Mesodermal cell (in vitro differentiated cells): ENCODE results near the gene FHDC1.

Experiments used
- H3K27ac ChIP-seq: 2 replicates; pipeline ENCODE4 v1.7.0; 2013; ENCODE audit warnings: mild to moderate bottlenecking, low read depth, low read length, moderate library complexity; ENCODE audit not compliant: severe bottlenecking
- H3K36me3 ChIP-seq: 2 replicates; pipeline ENCODE4 v1.7.1; 2013; ENCODE audit warnings: mild to moderate bottlenecking, low read length, moderate library complexity; ENCODE audit not compliant: control insufficient read depth, insufficient read depth
- H3K4me1 ChIP-seq: one replicate; pipeline ENCODE4 v1.7.1; 2013; ENCODE audit warnings: mild to moderate bottlenecking, low read length; ENCODE audit not compliant: insufficient read depth, control insufficient read depth, poor library complexity, severe bottlenecking
- H3K4me3 ChIP-seq: 2 replicates; pipeline ENCODE4 v1.7.0; 2013; ENCODE audit warnings: low read length, control low read depth, mild to moderate bottlenecking; ENCODE audit not compliant: insufficient read depth, poor library complexity, severe bottlenecking; ENCODE audit errors: extremely low read depth
- H3K9me3 ChIP-seq: 2 replicates; pipeline ENCODE4 v1.7.1; 2013; ENCODE audit warnings: mild to moderate bottlenecking, low read length, moderate library complexity; ENCODE audit not compliant: control insufficient read depth
- WGBS, 2 experiments: methylation state at CpG; one replicate each; pipeline ENCODE4 v1.1.5; 2013; ENCODE audit warnings: missing lambda C conversion rate in 2 of 2; ENCODE audit not compliant: insufficient coverage in 2 of 2; 5-methylcytosine and 5-hydroxymethylcytosine counted together

The FHDC1 gene

DNA sequence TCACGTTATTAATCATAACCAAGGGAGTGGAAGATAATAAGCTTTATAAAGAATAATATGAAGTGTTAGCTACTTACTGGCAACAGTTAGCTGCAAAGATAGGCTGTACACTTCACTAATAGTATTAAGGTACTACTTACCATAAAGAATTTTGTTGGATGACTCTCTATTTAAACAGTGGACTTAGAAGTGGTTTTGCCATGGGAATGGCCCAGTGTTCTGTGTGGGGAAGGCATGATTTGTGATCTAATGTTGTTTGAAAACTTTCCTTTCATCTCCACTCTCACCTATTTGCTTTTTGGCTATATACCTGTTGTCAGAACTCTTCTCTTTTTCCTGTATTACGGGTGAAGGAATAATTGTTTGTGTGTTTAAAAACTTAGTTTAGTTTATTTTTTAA, 23.0 kb downstream of the FHDC1 start:
- Histone ChIP-seq H3K4me1 (peaks cover 11% of the 10 kb centered on the region), H3K9me3 (no peaks in the 10 kb centered on the region), H3K36me3 (no peaks in the 10 kb centered on the region), H3K4me3 (no peak overlapping the region), H3K27ac (no peak overlapping the region)
- no CpG with 5 or more reads among the region's 2 CpGs for WGBS, 2 experiments

DNA sequence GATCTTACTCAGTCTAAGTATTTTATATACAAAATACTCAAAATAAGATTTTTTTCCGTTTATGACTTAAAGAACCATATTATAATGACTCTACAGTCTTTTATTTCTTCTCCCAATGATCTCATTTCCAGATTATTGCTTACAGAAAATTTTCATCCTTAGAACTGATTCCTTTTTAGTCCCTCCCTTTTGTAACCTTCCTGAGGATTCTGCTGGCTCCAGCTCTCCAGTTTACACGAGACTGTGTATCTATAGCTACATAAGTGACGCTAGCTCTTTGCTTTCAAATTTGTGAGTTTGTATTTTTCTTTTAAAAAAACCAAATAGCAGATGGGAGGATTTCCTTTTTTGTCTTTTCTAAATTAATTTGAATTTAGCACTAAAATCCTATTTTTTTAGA, 24.0 kb downstream of the FHDC1 start:
- H3K4me3 ChIP-seq: no peak overlapping the region
- H3K27ac ChIP-seq: no peak overlapping the region
- no peaks in the 10 kb centered on the region for H3K36me3 ChIP-seq
- no peaks in the 10 kb centered on the region for H3K9me3 ChIP-seq
- 89% methylated on average over 1 of the region's 3 CpGs; no CpG with 5 or more reads in 1 of the 2 experiments for WGBS, 2 experiments
- peaks cover 11% of the 10 kb centered on the region for H3K4me1 ChIP-seq

DNA sequence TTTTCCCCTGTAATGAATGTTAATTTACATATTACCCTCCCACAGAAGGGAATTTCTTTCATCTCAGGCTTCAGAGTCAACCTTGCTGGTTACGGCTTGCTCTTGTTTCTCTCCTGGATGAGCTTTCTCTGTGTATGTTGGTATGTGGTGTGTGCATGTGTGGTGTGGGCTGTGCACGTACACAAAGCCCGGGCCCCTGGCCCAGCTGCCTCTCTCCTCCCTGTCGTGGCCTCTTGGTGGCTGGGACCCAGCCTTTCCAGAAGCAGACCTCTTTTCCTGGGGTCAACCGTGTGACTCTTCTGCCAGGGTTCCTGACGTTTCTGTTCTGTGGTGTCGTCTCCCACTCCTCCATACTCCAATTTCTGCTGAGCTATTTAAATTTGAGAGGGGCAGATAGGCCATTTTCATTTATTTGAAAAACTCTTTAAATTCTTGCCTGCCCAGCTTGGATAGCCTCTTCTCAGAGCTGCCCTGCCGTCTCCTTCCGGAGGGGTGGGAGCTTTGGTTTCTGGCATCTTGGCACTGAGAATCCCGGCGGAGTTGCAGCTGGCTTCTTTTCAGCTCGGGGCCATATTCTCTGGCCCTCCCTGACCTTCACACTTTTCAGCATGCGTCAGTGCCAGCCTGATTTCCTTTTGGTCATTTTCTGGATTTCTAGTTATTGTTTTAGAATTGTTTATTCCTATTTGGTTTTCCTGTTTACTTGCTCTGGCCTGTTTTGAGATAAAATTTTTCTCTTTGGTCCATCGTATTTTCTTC, 25.1 kb downstream of the FHDC1 start:
- peaks cover 10% of the 10 kb centered on the region for H3K4me1 ChIP-seq
- no peak overlapping the region for H3K27ac ChIP-seq
- no peak overlapping the region for H3K4me3 ChIP-seq
- WGBS, 2 experiments: 65 to 86% methylated on average over 7 to 8 of the region's 14 CpGs
- no peaks in the 10 kb centered on the region for H3K9me3 ChIP-seq
- no peaks in the 10 kb centered on the region for H3K36me3 ChIP-seq

DNA sequence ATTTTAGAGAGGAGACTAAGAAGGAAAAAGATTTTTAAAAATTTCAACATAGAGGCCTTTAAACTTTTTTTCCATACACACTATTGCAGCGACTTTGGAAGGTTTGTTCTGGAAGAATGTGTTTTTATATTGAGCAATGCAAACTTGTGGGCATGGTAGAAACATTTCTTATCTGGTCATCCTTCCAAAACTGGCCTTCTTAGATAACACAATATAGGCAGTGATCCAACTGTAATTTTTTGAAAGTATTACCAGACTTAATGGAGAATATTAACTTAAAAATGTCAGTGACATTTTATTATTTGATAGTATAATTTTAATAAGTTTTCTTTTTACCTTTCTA, 25.6 kb downstream of the FHDC1 start:
- Histone ChIP-seq H3K9me3 (no peaks in the 10 kb centered on the region), H3K27ac (no peak overlapping the region), H3K4me1 (peaks cover 4% of the 10 kb centered on the region), H3K4me3 (no peak overlapping the region), H3K36me3 (no peaks in the 10 kb centered on the region)
- no CpG with 5 or more reads among the region's 1 CpG for WGBS, 2 experiments

DNA sequence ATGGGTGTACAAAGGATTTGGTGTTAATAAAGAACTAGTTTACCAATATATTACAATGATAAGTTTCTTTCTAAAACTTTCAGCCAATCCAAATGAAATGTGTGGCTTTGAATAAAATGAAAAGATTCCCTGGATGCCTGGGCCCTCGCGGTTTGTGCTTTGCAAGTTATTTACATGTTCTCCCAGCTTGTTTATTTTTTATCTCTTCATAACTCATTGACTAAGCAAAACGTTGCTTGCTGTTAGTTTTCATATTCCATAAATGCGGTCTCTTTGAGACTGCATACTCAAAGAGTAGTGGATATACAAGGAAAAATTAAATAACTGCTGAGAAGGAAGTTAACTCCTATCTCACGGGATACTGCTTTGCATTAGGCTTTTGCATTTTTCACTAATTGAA, 26.0 kb downstream of the FHDC1 start:
- 80 to 100% methylated on average over 2 of the region's 5 CpGs for WGBS, 2 experiments
- H3K27ac ChIP-seq: no peak overlapping the region
- H3K4me3 ChIP-seq: no peak overlapping the region
- no peaks in the 10 kb centered on the region for H3K36me3 ChIP-seq
- H3K9me3 ChIP-seq: no peaks in the 10 kb centered on the region
- H3K4me1 ChIP-seq: peaks cover under 1% of the 10 kb centered on the region

DNA sequence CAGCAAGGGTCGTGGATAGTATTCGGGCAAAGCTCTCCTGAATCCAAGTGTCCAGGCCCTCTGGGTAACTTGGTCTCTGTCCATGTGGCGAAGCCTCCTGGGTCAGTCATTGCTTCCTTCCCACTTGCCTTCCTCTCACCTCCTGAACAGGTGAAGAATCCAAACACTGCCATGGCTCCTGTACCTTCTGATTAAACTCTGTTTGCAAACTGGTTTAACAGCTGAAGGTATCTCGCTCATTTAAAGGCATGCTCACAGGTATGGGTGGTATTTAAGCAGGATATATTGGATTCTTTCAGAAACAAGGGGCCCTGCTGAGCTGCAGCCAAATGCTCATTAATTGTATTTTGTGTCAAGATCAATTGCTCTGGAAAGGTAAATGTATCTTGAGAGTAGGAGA, 28.2 kb downstream of the FHDC1 start:
- Histone ChIP-seq H3K36me3 (no peaks in the 10 kb centered on the region), H3K4me3 (no peak overlapping the region), H3K9me3 (no peaks in the 10 kb centered on the region), H3K27ac (no peak overlapping the region), H3K4me1 (peaks cover under 1% of the 10 kb centered on the region)
- WGBS, 2 experiments: 87 to 100% methylated on average over 3 to 4 of the region's 4 CpGs

DNA sequence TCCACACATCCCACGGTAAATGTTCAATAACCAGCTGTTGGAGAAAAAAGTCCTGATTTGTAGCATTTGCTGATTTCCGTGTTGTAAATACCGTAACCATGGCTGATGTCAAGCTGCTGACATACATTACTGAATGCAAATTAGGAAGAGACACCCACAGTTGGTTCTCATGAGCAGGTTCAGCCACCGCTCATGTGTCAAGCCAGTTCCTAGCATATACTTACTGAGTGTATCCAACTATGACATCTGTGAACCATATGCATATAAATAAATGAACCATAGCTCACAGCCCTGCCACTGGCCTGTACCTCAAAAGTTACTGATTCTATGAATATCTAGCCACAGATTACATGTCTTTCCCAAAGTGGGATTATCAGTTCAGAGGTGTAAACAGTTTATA, 29.5 kb downstream of the FHDC1 start:
- no peaks in the 10 kb centered on the region for H3K36me3 ChIP-seq
- no peak overlapping the region for H3K27ac ChIP-seq
- no peaks in the 10 kb centered on the region for H3K9me3 ChIP-seq
- WGBS, 2 experiments: 97 to 100% methylated on average over 3 to 4 of the region's 4 CpGs
- no peak overlapping the region for H3K4me3 ChIP-seq
- peaks cover 3% of the 10 kb centered on the region for H3K4me1 ChIP-seq

DNA sequence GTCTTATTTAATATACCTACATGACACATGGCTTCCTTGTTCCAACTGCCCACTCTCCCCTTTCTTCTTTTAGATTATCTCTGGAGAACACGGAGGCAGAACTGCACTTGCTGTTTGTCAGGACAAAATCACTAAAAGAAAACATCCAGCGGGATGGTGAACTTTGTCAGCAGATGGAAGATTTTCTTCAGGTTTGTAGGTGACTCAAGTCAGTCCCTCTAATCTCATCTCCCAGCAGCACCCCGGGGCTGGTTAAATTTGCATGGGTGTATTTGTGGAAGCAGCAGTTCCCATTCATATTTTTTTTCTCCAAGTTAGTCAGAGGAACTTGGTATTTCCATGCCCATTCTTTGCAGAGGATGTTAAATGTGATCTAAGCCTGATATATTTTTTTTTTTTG, 31.8 kb downstream of the FHDC1 start:
- Histone ChIP-seq H3K4me3 (no peak overlapping the region), H3K36me3 (no peaks in the 10 kb centered on the region), H3K9me3 (no peaks in the 10 kb centered on the region), H3K27ac (no peak overlapping the region), H3K4me1 (peaks cover 7% of the 10 kb centered on the region)
- 100% methylated on average over 1 of the region's 3 CpGs; no CpG with 5 or more reads in 1 of the 2 experiments for WGBS, 2 experiments

DNA sequence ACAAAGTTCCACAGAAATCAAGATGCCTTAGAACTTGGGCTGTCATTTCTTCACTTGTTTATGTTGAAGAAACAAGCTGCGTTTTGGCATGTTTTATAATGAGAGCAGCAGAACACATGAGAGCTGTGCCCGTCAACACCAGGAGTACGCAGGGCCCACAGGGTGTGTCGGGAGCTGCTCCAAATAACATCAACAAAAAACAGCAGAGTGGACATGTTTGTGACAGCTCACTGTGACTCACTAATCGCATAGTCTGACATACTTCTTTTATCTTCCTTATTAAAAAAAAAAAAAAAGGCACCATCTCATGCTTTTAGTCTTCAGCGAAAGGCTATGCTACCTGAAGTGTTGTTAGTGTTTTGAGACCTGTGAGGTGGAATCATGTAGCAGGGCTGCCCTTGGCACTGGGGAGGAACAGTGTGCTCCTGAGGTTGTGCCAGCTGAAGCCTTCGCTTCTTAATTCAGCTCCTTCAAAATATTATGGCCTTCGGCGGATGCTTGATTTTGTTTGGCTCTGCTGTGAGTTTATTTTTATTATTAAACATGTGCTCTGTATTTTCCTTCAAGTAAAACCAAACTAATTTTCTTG, 32.8 kb downstream of the FHDC1 start:
- H3K4me3 ChIP-seq: no peak overlapping the region
- no peaks in the 10 kb centered on the region for H3K9me3 ChIP-seq
- H3K4me1 ChIP-seq: peaks cover 17% of the 10 kb centered on the region
- no peaks in the 10 kb centered on the region for H3K36me3 ChIP-seq
- WGBS, 2 experiments: 95 to 99% methylated on average over 4 to 5 of the region's 9 CpGs
- H3K27ac ChIP-seq: no peak overlapping the region

DNA sequence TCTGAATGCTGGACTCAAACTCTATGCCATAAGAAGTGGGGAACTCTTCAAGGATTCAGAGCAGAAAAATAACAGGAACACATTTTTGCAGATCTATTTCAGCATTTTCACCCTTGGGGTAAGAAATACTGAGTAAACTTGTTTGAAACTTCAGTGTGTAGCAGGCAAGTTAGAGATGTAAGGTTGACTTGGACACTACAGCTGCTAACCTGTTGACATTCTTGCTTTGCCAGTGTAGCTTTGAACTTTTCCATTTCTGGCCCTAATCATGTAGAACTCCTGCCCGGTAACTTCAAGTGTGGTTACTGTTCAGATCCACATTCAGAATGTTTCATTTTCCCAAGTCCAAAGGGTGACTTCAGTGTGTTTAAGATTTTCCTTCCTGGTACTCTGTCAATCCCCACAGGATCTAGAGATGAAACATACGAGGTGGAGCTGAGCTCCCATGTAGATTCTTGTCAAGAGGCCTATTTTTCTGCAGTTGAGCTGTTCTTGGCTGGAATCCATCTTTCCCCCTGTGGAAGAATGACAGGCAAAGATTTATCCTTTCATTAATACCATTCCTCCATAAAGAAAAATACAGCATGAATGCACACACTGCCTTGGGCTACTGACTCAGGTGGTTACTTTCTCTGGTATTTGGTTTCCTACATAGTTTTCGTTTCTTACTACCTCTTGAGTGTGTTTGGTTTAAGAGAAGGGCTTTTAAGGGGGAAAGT, 34.1 kb downstream of the FHDC1 start:
- peaks cover 17% of the 10 kb centered on the region for H3K4me1 ChIP-seq
- WGBS, 2 experiments: 89 to 100% methylated on average over 2 to 3 of the region's 3 CpGs
- H3K36me3 ChIP-seq: no peaks in the 10 kb centered on the region
- no peak overlapping the region for H3K4me3 ChIP-seq
- no peaks in the 10 kb centered on the region for H3K9me3 ChIP-seq
- no peak overlapping the region for H3K27ac ChIP-seq

DNA sequence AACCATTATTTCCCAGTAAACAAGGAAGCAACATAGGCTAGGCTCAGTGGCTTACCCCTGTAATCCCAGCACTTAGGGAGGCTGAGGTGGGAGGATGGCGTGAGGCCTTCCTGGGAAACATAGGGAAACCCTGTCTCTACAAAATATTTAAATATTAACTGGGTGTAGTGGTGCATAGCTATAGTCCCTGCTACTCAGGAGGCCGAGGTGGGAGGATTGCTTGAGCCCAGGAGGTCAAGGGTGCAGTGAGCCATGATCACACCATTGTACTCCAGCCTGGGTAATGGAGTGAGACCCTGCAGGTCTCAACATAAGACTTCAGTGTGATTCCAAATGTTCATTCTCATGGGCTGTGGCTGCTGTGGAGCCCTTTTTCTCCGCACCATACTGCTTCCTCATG, 34.9 kb downstream of the FHDC1 start:
- no peak overlapping the region for H3K27ac ChIP-seq
- no peaks in the 10 kb centered on the region for H3K9me3 ChIP-seq
- no peaks in the 10 kb centered on the region for H3K36me3 ChIP-seq
- 83 to 86% methylated on average over 2 of the region's 3 CpGs for WGBS, 2 experiments
- H3K4me1 ChIP-seq: peaks cover 17% of the 10 kb centered on the region
- H3K4me3 ChIP-seq: no peak overlapping the region
